ENCODE results near the gene VGLL4.

GRCh38 chr3:11581237-11582190 is 62.2 kb downstream of the VGLL4 start:
- TF ChIP-seq TCF7L2 (IDR thresholded peaks at IDR 0.05; ENCODE audit: borderline replicate concordance, extremely low read depth, insufficient read depth, insufficient read length) = no peak
- TF ChIP-seq CTCF (IDR thresholded peaks at IDR 0.05 in 2 of 3, conservative IDR thresholded peaks at IDR 0.05 in 1 of 3; ENCODE audit: borderline replicate concordance in 1 of 3, insufficient read depth in 1 of 3, low read depth in 2 of 3, low read length in 2 of 3) = no peak
